Right lobe of liver (tissue), 4 donors: ENCODE results near the gene ITM2B.

Experiments used
- POLR2A ChIP-seq: fragments of 450-650 bp; IDR thresholded peaks from one replicate; pipeline ENCODE4 v1.6.1; 2017; ENCODE audit warnings: antibody characterized with exemption, mild to moderate bottlenecking
- TF ChIP-seq, protein P1 (sequence below), 4 donors: fragments of 200-600 bp in 3 of 4; fragments of 450-650 bp in 1 of 4; IDR thresholded peaks; one replicate each; pipeline versions ENCODE4 v1.5.1 to v1.8.0; 2016 to 2022; ENCODE audit warnings: antibody characterized with exemption in 4 of 4, mild to moderate bottlenecking in 2 of 4
- donor health status: DM: no; HTN: no; CAD: no.
- donor health status: DM: no; HTN: no; CAD: no.
- donor health status: DM: no; HTN: yes; CAD: no.

GRCh38 chr13:48230541-48230940 is 2.5 kb upstream of the ITM2B start:
- TF ChIP-seq, protein P1, sequence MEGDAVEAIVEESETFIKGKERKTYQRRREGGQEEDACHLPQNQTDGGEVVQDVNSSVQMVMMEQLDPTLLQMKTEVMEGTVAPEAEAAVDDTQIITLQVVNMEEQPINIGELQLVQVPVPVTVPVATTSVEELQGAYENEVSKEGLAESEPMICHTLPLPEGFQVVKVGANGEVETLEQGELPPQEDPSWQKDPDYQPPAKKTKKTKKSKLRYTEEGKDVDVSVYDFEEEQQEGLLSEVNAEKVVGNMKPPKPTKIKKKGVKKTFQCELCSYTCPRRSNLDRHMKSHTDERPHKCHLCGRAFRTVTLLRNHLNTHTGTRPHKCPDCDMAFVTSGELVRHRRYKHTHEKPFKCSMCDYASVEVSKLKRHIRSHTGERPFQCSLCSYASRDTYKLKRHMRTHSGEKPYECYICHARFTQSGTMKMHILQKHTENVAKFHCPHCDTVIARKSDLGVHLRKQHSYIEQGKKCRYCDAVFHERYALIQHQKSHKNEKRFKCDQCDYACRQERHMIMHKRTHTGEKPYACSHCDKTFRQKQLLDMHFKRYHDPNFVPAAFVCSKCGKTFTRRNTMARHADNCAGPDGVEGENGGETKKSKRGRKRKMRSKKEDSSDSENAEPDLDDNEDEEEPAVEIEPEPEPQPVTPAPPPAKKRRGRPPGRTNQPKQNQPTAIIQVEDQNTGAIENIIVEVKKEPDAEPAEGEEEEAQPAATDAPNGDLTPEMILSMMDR (IDR thresholded peaks at IDR 0.05): no peak
- TF ChIP-seq POLR2A: no peak
